K562 (cell line): ENCODE measurements around the gene RELL1. TPM values are rescaled to one million over a fixed set of nuclear protein-coding genes. Genes with fewer than 3 reads are reported as not detected.

Source experiments
- ATAC-seq: fragments of 200-7000 bp; cut with Tn5 transposase; 3 replicates; pipeline ENCODE4 v1.9.1; 2020; ENCODE audit warnings: moderate library complexity
- BruUV-seq: library from RNA; stranded (reverse); fragments of 400-500 nt; replicated peaks from 2 replicates; lab custom pipeline; 2021; lab: Mats Ljungman, UMichigan
- CTCF ChIA-PET: fragments of 300-600 bp; formaldehyde crosslinking; extraction: SDS; loops from one replicate; lab custom pipeline; 2021; ENCODE audit warnings: low intra/inter-chr PET ratio; lab: Yijun Ruan, JAX
- POLR2A ChIA-PET: fragments of 300-600, 350-650 bp; sonication (Branson Sonifier 250); formaldehyde crosslinking; extraction: SDS; loops from one replicate; lab custom pipeline; 2021; ENCODE audit warnings: antibody characterized with exemption, inconsistent platforms; lab: Yijun Ruan, JAX
- DNase-seq, 4 experiments: peaks; one replicate each; pipeline versions ENCODE4 v3.0.0 to v3.0.0-alpha.2; 2011 to 2018; ENCODE audit warnings: low spot score in 3 of 4, mixed read lengths in 3 of 4; ENCODE audit errors: extremely low read depth in 1 of 4
- FAIRE-seq: peaks from 2 replicates; lab custom pipeline; 2011; peaks lifted over from hg19 to GRCh38; lab: Jason Lieb, UNC
- H2AFZ ChIP-seq: 2 replicates; pipeline ENCODE4 v1.6.0; 2011; ENCODE audit warnings: low read depth, low read length, control low read depth, inconsistent platforms
- H3K27ac ChIP-seq: fragments of 200-600 bp; 3 replicates; pipeline ENCODE4 v1.8.0; 2011; ENCODE audit warnings: low read depth, mild to moderate bottlenecking, control low read depth, inconsistent platforms, low read length, moderate library complexity, mixed read lengths; ENCODE audit errors: extremely low read depth
- H3K27me3 ChIP-seq, 2 experiments: fragments of 300-600 bp in 1 of 2; 2 replicates in 1 of 2; 3 replicates in 1 of 2; pipeline versions ENCODE4 v1.6.0 to v1.8.0; 2011; ENCODE audit warnings: inconsistent platforms in 2 of 2, low read length in 2 of 2, mild to moderate bottlenecking in 1 of 2, mixed read lengths in 1 of 2, moderate library complexity in 1 of 2; ENCODE audit not compliant: control insufficient read depth in 2 of 2, insufficient read depth in 2 of 2
- H3K36me3 ChIP-seq: fragments of 300-600 bp; 3 replicates; pipeline ENCODE4 v1.8.0; 2011; ENCODE audit warnings: mild to moderate bottlenecking, low read length, inconsistent platforms; ENCODE audit not compliant: control insufficient read depth, insufficient read depth
- H3K4me1 ChIP-seq, 2 experiments: fragments of 200-600 bp in 1 of 2; replicated peaks in 1 of 2; 2 replicates in 1 of 2; 3 replicates in 1 of 2; pipeline versions ENCODE4 v1.5.1 to v1.8.0; 2011; ENCODE audit warnings: inconsistent platforms in 2 of 2, low read length in 2 of 2, mild to moderate bottlenecking in 1 of 2, mixed read lengths in 1 of 2, moderate library complexity in 1 of 2; ENCODE audit not compliant: control insufficient read depth in 2 of 2, insufficient read depth in 2 of 2
- H3K4me2 ChIP-seq: 2 replicates; pipeline ENCODE4 v1.6.1; 2011; ENCODE audit warnings: low read length, control low read depth, inconsistent platforms, mixed read lengths; ENCODE audit not compliant: insufficient read depth
- H3K4me3 ChIP-seq: fragments of 200-600 bp; sonication (generic), shearing (Covaris generic); 2 replicates; pipeline ENCODE4 v1.5.1; 2016; ENCODE audit warnings: control low read depth, inconsistent platforms
- H3K79me2 ChIP-seq: fragments of 200-600 bp; 3 replicates; pipeline ENCODE4 v1.8.0; 2011; ENCODE audit warnings: low read length, inconsistent platforms; ENCODE audit not compliant: control insufficient read depth, insufficient read depth
- H3K9ac ChIP-seq, 2 experiments: 2 replicates each; pipeline versions ENCODE4 v1.6.0 to v1.6.1; 2011; ENCODE audit warnings: low read depth in 2 of 2, low read length in 2 of 2, control low read depth in 1 of 2, inconsistent platforms in 1 of 2, mild to moderate bottlenecking in 1 of 2, mixed read lengths in 1 of 2; ENCODE audit not compliant: insufficient read depth in 1 of 2
- H3K9me1 ChIP-seq: one replicate; pipeline ENCODE4 v1.6.0; 2011; ENCODE audit warnings: inconsistent platforms, mild to moderate bottlenecking, low read length, moderate library complexity; ENCODE audit not compliant: control insufficient read depth, insufficient read depth
- H3K9me3 ChIP-seq: replicated peaks from 2 replicates; pipeline ENCODE4 v1.5.1; 2011; ENCODE audit warnings: low read depth, low read length, inconsistent platforms; ENCODE audit not compliant: control insufficient read depth, insufficient read depth
- H4K20me1 ChIP-seq: replicated peaks from 2 replicates; pipeline ENCODE4 v1.6.1; 2011; ENCODE audit warnings: low read length, inconsistent platforms, mixed read lengths; ENCODE audit not compliant: control insufficient read depth, insufficient read depth
- HMG20B ChIP-seq: fragments of 250-450 bp; sonication (Bioruptor Pico); IDR thresholded peaks from 2 replicates; pipeline ENCODE4 v1.5.0; 2021; ENCODE audit warnings: mild to moderate bottlenecking
- SP2 ChIP-seq: IDR thresholded peaks from 2 replicates; pipeline ENCODE4 v1.6.1; 2011; ENCODE audit warnings: mild to moderate bottlenecking, low read depth, low read length, moderate library complexity; ENCODE audit not compliant: poor library complexity, severe bottlenecking; ENCODE audit errors: extremely low read depth
- TARDBP ChIP-seq: fragments of 450-650 bp; IDR thresholded peaks from 2 replicates; pipeline ENCODE4 v1.6.1; 2016
- ZNF408 ChIP-seq: fragments of 250-450 bp; sonication (Bioruptor Pico); IDR thresholded peaks from 2 replicates; pipeline ENCODE4 v1.4.0; 2020; ENCODE audit warnings: low read depth, mild to moderate bottlenecking, moderate library complexity
- WGBS: fragments of 100-300 bp; shearing (Covaris generic); methylation state at CpG from one replicate; pipeline ENCODE4 v1.1.6; 2016; ENCODE audit warnings: low coverage, mixed read lengths; ENCODE audit not compliant: insufficient coverage; ENCODE audit errors: missing lambda C conversion rate; 5-methylcytosine and 5-hydroxymethylcytosine counted together
- in situ Hi-C: fragments of 300-500 bp; cut with MboI; formaldehyde crosslinking; loops from 4 replicates; pipeline ENCODE4 v1.15.0; 2018; ENCODE audit warnings: inconsistent platforms, mixed read lengths
- intact Hi-C: fragments of 100-400 bp; cut with micrococcal nuclease; formaldehyde crosslinking; loops from 2 replicates; pipeline ENCODE4 v1.14.2; 2022
- polyA plus RNA-seq, 8 experiments: library from polyadenylated mRNA; depleted of rRNA in 4 of 8; stranded (reverse) in 5 of 8; unstranded in 3 of 8; fragments of >200 nt; fragmentation: Nextera tagmentation in 2 of 8; fragmentation: Illumina TruSeq in 1 of 8; extraction: Ambion mirVana in 2 of 8; extraction: Trizol in 1 of 8; gene quantifications; 2 replicates each; pipeline versions ENCODE4 v1.2.1 to v1.2.3, GENCODE V29; 2011 to 2014; ENCODE audit warnings: inconsistent platforms in 1 of 8, missing spikeins in 1 of 8
- total RNA-seq, 7 experiments: library from RNA; depleted of rRNA in 6 of 7; stranded (reverse); fragments of >200 nt in 6 of 7; fragmentation: Illumina TruSeq in 2 of 7; extraction: Trizol in 2 of 7; gene quantifications; 2 replicates each; pipeline versions ENCODE4 v1.2.1 to v1.2.3, GENCODE V29; 2011 to 2021; ENCODE audit warnings: low replicate concordance in 1 of 7
- TF ChIP-seq, protein P1 (sequence below), 2 experiments: fragments of 450-650 bp; conservative IDR thresholded peaks; 2 replicates each; pipeline ENCODE4 v1.6.1; 2017; ENCODE audit warnings: mild to moderate bottlenecking in 2 of 2, moderate library complexity in 2 of 2
- TF ChIP-seq, protein P2 (sequence below): fragments of 450-650 bp; IDR thresholded peaks from 2 replicates; pipeline ENCODE4 v1.6.1; 2017; ENCODE audit warnings: antibody characterized with exemption, mild to moderate bottlenecking

The RELL1 gene
- total and polyA plus RNA-seq, 9 of the 15 experiments (the other 6 are each of a cell fraction or from before 2014, with no cell fraction given): 0.06 to 3.5 (median 1.7) TPM; not detected in 1

DNA sequence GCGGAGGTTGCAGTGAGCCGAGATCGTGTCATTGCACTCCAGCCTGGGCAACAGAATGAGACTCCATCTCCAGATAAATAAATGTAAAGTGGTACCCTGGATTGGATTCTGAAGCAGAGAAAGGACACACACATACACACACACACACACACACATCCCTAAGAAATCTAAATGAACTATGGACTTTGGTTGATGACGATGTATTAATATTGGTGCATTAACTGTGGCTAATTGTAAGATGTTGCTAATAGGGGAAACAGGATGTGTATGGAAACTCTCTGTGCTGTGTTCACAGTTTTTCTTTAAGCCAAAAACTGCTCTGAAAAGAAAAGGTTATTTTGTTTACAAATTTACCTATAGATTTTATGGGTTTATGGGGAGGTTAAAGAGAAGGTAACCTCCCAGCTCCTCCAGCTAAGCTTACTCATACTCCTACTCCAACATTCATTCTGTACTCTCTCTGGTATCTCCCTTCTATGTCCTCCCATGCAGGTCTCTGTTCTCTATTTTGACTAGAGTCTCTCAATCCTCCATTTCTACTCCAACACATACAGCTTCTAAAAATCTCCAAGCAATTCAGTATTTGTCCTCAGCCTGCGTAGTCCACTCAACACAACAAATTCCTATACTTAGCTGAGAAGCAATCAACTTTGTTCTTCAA, 46.5 kb upstream of the RELL1 start:
- no peak for DNase-seq
- no TSS peak for BruUV-seq
- H3K27ac ChIP-seq: no peak overlapping the region
- ATAC-seq: no peak
- no peak overlapping the region for H3K4me2 ChIP-seq
- H3K79me2 ChIP-seq: no peaks in the 10 kb centered on the region
- no peak for FAIRE-seq
- no peaks in the 10 kb centered on the region for H3K36me3 ChIP-seq
- ChIA-PET CTCF (no interaction called here), POLR2A (interaction anchor here (2.2 kb wide), 1 partner anchor 9 kb away, joined by 8 read pairs; no protein-coding TSS in a partner anchor)
- no peak for TF ChIP-seq ZNF408 (CRISPR knock-in tag)
- no peak overlapping the region for H3K9ac ChIP-seq
- H2AFZ ChIP-seq: no peak overlapping the region
- in situ Hi-C loops: no loop called here
- no peaks in the 10 kb centered on the region for H4K20me1 ChIP-seq
- WGBS: 2% methylated on average over 5 of the region's 5 CpGs
- no peaks in the 10 kb centered on the region for H3K4me1 ChIP-seq
- no peak overlapping the region for H3K4me3 ChIP-seq
- intact Hi-C loops: no loop called here
- no peaks in the 10 kb centered on the region for H3K9me3 ChIP-seq
- 0 out of 5 replicates have a peak, but pooled peaks cover 0 to 2% of the 10 kb centered on the region in 2 experiments for H3K27me3 ChIP-seq
- H3K9me1 ChIP-seq: no peaks in the 10 kb centered on the region

DNA sequence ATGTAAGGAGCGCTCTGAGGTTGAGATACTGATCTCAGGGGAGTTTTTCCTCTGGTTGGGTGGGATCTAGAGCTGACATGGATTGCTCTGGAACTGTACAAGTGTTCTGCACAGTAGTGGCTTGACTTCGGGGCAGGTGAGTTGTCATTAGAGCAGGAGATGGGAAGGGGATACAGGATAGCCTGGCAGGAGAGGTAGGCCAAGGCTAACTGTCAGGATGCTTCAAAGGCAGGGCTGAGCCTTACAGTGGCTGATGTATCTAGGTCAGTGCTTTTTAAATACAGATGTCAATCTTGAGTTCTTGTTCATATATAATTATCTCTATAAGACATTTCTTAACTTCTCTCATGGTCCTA, 43.5 kb upstream of the RELL1 start:
- Histone ChIP-seq H3K9me3 (no peaks in the 10 kb centered on the region), H3K9me1 (no peaks in the 10 kb centered on the region), H3K27me3 (no peaks in the 10 kb centered on the region; a peak in 1 of 5 replicates), H3K4me3 (no peak overlapping the region), H3K36me3 (no peaks in the 10 kb centered on the region), H2AFZ (no peak overlapping the region), H3K4me2 (no peak overlapping the region), H3K79me2 (no peaks in the 10 kb centered on the region), H3K27ac (no peak overlapping the region), H4K20me1 (no peaks in the 10 kb centered on the region), H3K4me1 (no peaks in the 10 kb centered on the region), H3K9ac (no peak overlapping the region)
- POLR2A ChIA-PET: interaction anchor here (0.6 kb wide), 1 partner anchor 9 kb away, joined by 9 read pairs; no protein-coding TSS in a partner anchor
- CTCF ChIA-PET: interaction anchor here (0.7 kb wide), 1 partner anchor 291 kb away, joined by 3 read pairs; no protein-coding TSS in a partner anchor
- ATAC-seq: no peak
- BruUV-seq: no TSS peak
- WGBS: 0% methylated on average over 2 of the region's 2 CpGs
- no peak for FAIRE-seq
- in situ Hi-C loops (no loop called here), intact Hi-C loops (no loop called here)
- DNase-seq: no peak
- no peak for TF ChIP-seq TARDBP
- TF ChIP-seq HMG20B (CRISPR knock-in tag): no peak
- TF ChIP-seq SP2: no peak
- TF ChIP-seq, protein P1, sequence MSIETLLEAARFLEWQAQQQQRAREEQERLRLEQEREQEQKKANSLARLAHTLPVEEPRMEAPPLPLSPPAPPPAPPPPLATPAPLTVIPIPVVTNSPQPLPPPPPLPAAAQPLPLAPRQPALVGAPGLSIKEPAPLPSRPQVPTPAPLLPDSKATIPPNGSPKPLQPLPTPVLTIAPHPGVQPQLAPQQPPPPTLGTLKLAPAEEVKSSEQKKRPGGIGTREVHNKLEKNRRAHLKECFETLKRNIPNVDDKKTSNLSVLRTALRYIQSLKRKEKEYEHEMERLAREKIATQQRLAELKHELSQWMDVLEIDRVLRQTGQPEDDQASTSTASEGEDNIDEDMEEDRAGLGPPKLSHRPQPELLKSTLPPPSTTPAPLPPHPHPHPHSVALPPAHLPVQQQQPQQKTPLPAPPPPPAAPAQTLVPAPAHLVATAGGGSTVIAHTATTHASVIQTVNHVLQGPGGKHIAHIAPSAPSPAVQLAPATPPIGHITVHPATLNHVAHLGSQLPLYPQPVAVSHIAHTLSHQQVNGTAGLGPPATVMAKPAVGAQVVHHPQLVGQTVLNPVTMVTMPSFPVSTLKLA (conservative IDR thresholded peaks at IDR 0.05): no peak
- TF ChIP-seq, protein P2, sequence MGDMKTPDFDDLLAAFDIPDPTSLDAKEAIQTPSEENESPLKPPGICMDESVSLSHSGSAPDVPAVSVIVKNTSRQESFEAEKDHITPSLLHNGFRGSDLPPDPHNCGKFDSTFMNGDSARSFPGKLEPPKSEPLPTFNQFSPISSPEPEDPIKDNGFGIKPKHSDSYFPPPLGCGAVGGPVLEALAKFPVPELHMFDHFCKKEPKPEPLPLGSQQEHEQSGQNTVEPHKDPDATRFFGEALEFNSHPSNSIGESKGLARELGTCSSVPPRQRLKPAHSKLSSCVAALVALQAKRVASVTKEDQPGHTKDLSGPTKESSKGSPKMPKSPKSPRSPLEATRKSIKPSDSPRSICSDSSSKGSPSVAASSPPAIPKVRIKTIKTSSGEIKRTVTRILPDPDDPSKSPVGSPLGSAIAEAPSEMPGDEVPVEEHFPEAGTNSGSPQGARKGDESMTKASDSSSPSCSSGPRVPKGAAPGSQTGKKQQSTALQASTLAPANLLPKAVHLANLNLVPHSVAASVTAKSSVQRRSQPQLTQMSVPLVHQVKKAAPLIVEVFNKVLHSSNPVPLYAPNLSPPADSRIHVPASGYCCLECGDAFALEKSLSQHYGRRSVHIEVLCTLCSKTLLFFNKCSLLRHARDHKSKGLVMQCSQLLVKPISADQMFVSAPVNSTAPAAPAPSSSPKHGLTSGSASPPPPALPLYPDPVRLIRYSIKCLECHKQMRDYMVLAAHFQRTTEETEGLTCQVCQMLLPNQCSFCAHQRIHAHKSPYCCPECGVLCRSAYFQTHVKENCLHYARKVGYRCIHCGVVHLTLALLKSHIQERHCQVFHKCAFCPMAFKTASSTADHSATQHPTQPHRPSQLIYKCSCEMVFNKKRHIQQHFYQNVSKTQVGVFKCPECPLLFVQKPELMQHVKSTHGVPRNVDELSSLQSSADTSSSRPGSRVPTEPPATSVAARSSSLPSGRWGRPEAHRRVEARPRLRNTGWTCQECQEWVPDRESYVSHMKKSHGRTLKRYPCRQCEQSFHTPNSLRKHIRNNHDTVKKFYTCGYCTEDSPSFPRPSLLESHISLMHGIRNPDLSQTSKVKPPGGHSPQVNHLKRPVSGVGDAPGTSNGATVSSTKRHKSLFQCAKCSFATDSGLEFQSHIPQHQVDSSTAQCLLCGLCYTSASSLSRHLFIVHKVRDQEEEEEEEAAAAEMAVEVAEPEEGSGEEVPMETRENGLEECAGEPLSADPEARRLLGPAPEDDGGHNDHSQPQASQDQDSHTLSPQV: no peak
